Activated naive CD4-positive, alpha-beta T cell treated with anti-CD3 and anti-CD28 coated beads, Interleukin-2, amount 50 U/mL, for 24 hours (primary cell): ENCODE data around the gene GRP.

Experiments
- H3K27ac Mint-ChIP-seq: one replicate; pipeline ENCODE4 v1.8.0; 2021; ENCODE audit warnings: mild to moderate bottlenecking, mixed read lengths
- H3K27me3 Mint-ChIP-seq: one replicate; pipeline ENCODE4 v1.8.0; 2021; ENCODE audit warnings: mixed read lengths
- H3K36me3 Mint-ChIP-seq: one replicate; pipeline ENCODE4 v1.8.0; 2021; ENCODE audit warnings: mixed read lengths
- H3K4me1 Mint-ChIP-seq: one replicate; pipeline ENCODE4 v1.8.0; 2021; ENCODE audit warnings: mixed read lengths
- H3K4me3 Mint-ChIP-seq: one replicate; pipeline ENCODE4 v1.8.0; 2021; ENCODE audit warnings: mild to moderate bottlenecking, mixed read lengths
- H3K9me3 Mint-ChIP-seq: one replicate; pipeline ENCODE4 v1.8.0; 2021; ENCODE audit warnings: mixed read lengths

GRP gene

DNA sequence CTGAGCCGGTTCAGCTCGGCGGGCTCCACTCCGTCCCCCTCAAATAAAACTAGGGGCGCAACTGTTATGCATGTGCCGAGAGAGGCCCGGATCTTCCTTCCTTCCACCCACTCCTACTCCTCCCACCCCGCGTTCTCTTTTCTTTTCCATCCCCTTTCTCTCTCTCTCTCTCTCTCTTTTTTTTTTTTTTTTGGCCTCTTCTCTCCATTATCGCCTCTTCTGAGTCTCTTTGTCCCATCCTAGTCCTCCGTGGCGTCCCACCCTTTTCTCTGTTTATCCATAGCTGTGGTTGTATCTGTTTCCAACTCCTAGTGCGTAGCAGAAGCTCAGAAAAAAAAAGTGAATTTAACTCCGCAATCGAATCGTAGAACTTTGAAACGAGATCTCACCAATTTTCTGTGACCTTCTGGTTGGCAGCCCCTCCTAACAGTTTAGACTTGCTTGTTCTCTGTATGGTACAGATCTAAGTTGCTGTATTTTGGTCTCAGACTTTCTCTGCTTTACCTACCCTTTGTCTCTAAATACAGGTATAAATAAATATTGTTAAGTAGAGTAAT, 49.7 kb downstream of the GRP start:
- peak overlapping the region; percentile 79 for H3K4me3 Mint-ChIP-seq
- peaks cover 63% of the 10 kb centered on the region for H3K27me3 Mint-ChIP-seq
- H3K4me1 Mint-ChIP-seq = peaks cover 33% of the 10 kb centered on the region
- H3K9me3 Mint-ChIP-seq = no peaks in the 10 kb centered on the region
- H3K36me3 Mint-ChIP-seq = no peaks in the 10 kb centered on the region
- no peak overlapping the region for H3K27ac Mint-ChIP-seq

- Mint-ChIP-seq H3K4me1 (peaks cover 34% of the 10 kb centered on the region), H3K4me3 (no peak overlapping the region), H3K36me3 (no peaks in the 10 kb centered on the region), H3K9me3 (no peaks in the 10 kb centered on the region), H3K27me3 (peaks cover 67% of the 10 kb centered on the region), H3K27ac (no peak overlapping the region)
These were observed 50.8 kb downstream of the GRP start for GRCh38 chr18:59270689-59271257.

DNA sequence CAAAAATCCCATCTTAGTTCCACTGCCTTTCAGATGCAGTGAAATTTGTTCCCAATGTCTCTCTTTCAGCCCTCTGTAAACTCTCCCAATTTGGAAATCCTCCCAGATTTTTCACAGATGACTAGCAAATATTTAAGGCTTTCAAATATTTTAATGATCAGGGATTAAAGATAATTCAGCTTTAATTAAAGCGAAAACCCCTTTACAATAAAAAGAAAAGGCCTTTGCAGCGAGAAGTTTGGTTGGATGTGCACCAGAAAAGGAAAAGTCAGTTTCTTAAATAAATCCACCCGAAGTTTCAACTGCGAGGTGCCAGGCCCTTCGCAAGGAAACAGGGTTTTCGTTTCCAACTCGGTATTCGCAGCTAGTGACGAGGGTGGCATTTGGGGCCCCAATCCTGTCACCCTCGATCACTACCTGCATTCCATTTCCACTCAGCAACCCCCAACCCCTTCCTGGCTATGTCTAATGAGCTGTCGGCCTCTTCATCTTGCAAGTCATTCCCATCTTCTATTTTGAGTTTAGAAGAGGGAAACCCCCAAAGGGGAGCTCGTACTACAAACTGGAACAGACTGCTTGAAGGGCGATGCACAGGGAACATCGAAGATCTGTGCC, 51.8 kb downstream of the GRP start:
- Mint-ChIP-seq H3K27ac (no peak overlapping the region), H3K27me3 (peaks cover 62% of the 10 kb centered on the region), H3K4me1 (peaks cover 28% of the 10 kb centered on the region), H3K4me3 (peak overlapping the region; percentile 23), H3K36me3 (no peaks in the 10 kb centered on the region), H3K9me3 (no peaks in the 10 kb centered on the region)

- Mint-ChIP-seq H3K27ac (no peak overlapping the region), H3K4me1 (peaks cover 28% of the 10 kb centered on the region), H3K9me3 (no peaks in the 10 kb centered on the region), H3K4me3 (peak overlapping the region; percentile 23), H3K27me3 (peaks cover 59% of the 10 kb centered on the region), H3K36me3 (no peaks in the 10 kb centered on the region)
These were observed 52.4 kb downstream of the GRP start for GRCh38 chr18:59272221-59272888.

- H3K27ac Mint-ChIP-seq = no peak within 1 kb of the TSS
- no peaks in the 10 kb centered on the region for H3K9me3 Mint-ChIP-seq
- H3K36me3 Mint-ChIP-seq = no peaks in the 10 kb centered on the region
- H3K4me3 Mint-ChIP-seq = peak within 1 kb of the TSS; percentile 63
- peaks cover 56% of the 10 kb centered on the region for H3K27me3 Mint-ChIP-seq
- peaks cover 27% of the 10 kb centered on the region for H3K4me1 Mint-ChIP-seq
These were observed 53.2 kb downstream of the GRP start, which contains the start of gene RAX for GRCh38 chr18:59272891-59273758. Gene RAX, minus strand, starts transcription at chr18:59273454. Its CDS starts 248 bp downstream, at chr18:59273206.

GRCh38 chr18:59273759-59274532, 54.0 kb downstream of the GRP start:
- Mint-ChIP-seq H3K27ac (no peak overlapping the region), H3K4me3 (peak overlapping the region; percentile 63), H3K27me3 (peaks cover 55% of the 10 kb centered on the region), H3K9me3 (no peaks in the 10 kb centered on the region), H3K36me3 (no peaks in the 10 kb centered on the region), H3K4me1 (peaks cover 21% of the 10 kb centered on the region)

- Mint-ChIP-seq H3K27me3 (peaks cover 58% of the 10 kb centered on the region), H3K27ac (no peak overlapping the region), H3K4me1 (peaks cover 19% of the 10 kb centered on the region), H3K9me3 (no peaks in the 10 kb centered on the region), H3K36me3 (no peaks in the 10 kb centered on the region), H3K4me3 (no peak overlapping the region)
These were observed 54.6 kb downstream of the GRP start for GRCh38 chr18:59274533-59274928.

GRCh38 chr18:59275406-59275949, 55.5 kb downstream of the GRP start:
- H3K4me3 Mint-ChIP-seq = no peak overlapping the region

DNA sequence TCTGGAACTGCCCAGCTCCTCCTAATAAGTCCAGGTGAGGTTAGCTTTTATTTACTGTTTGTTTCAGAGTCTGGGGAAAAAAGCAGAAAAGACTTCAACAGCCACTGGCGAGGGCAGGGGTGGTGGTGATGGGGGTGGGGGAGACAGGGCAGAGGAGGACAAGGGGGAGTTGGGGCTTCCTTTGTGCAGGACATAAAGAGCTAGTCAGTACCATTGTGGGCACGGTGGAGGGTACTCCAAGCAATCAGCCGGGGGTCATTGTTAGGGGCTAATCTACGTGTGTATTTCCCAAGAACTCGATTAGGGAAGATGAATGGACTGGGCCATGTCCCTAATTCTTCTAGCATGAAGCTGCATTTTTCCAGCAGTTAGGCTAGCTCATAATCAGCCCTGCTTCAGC, 56.1 kb downstream of the GRP start:
- Mint-ChIP-seq H3K4me1 (peaks cover 11% of the 10 kb centered on the region), H3K4me3 (no peak overlapping the region), H3K27me3 (peaks cover 53% of the 10 kb centered on the region), H3K36me3 (no peaks in the 10 kb centered on the region), H3K9me3 (no peaks in the 10 kb centered on the region), H3K27ac (no peak overlapping the region)

More at GRCh38 chr18:59275406-59275949, 55.5 kb downstream of the GRP start:
- H3K27ac Mint-ChIP-seq = no peak overlapping the region
- H3K9me3 Mint-ChIP-seq = no peaks in the 10 kb centered on the region
- no peaks in the 10 kb centered on the region for H3K36me3 Mint-ChIP-seq
- peaks cover 11% of the 10 kb centered on the region for H3K4me1 Mint-ChIP-seq
- H3K27me3 Mint-ChIP-seq = peaks cover 56% of the 10 kb centered on the region

DNA sequence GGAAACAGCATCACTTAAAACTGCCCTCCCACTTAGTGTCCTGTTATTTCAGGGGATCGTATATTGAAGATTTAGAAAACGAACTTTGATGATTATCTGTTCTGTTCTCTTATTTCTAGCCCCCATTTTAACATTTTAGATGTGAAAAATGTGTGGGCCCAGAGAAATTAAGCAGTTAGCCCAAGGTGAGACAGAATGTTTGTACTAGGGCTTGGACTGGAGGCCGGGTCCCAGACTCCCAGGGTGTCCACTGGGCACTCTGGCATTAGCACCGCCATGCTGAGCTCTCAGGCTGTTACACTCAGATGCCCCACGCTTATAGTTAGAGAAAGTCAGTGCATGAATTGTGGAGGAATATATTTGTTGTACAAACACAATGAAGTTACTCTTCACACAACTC, 58.8 kb downstream of the GRP start:
- H3K27ac Mint-ChIP-seq = no peak overlapping the region
- peaks cover 6% of the 10 kb centered on the region for H3K4me1 Mint-ChIP-seq
- H3K36me3 Mint-ChIP-seq = no peaks in the 10 kb centered on the region
- H3K27me3 Mint-ChIP-seq = peaks cover 48% of the 10 kb centered on the region
- no peak overlapping the region for H3K4me3 Mint-ChIP-seq
- H3K9me3 Mint-ChIP-seq = no peaks in the 10 kb centered on the region

DNA sequence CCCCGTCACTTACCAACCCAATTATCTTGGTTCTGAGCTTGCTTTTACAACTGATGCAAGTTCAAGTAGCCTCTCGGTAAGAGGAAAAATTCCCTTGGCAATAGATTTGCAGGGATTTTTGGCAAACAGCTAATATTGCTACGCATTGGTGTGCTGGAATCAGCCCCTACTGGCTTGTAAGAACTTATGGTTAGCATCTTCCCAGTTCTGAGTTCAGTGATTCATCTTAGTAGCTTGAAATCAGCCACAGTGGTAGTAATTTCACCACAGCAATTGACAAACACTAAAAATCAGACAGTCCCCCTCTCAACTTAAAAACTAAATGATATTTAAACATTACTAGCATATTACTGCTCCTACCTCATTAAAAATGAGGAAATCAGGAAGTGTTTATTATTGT, 59.2 kb downstream of the GRP start:
- Mint-ChIP-seq H3K27ac (no peak overlapping the region), H3K9me3 (no peaks in the 10 kb centered on the region), H3K4me3 (no peak overlapping the region), H3K27me3 (peaks cover 48% of the 10 kb centered on the region), H3K36me3 (no peaks in the 10 kb centered on the region), H3K4me1 (peaks cover 6% of the 10 kb centered on the region)

DNA sequence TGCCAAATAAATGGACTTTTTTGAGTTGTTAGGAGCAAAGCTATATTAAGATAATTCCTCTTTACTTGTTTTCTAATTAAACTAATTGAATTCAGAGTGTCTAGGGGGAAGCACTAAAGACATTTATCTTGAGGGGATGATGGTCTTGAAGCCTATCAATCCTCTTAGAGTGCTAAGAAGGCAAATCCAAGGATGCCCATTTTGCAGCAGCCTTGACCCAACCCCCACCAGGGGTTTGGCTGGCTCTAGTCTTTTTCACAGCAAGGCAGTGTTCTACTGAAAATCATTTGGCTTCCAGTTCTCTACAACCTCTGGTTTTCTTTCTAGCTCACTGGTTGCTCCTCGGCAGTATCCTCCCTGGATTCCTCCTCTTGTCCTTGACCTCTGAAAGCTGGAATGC, 59.8 kb downstream of the GRP start:
- H3K27ac Mint-ChIP-seq = no peak overlapping the region

More for the DNA sequence above, 59.8 kb downstream of the GRP start:
- Mint-ChIP-seq H3K36me3 (no peaks in the 10 kb centered on the region), H3K27me3 (peaks cover 48% of the 10 kb centered on the region), H3K4me3 (no peak overlapping the region), H3K4me1 (peaks cover under 1% of the 10 kb centered on the region), H3K9me3 (no peaks in the 10 kb centered on the region)
